ENCODE measurements around the gene MTHFD1. TPM values are rescaled to one million over a fixed set of nuclear protein-coding genes. Genes with fewer than 3 reads are reported as not detected.
A peak's percentile ranks its signal among the peaks of the same experiment; 100 is the strongest.

Gene MTHFD1
- total and polyA plus RNA-seq, 2 experiments from 2014 or later, result 37.8 to 63.6 TPM

DNA sequence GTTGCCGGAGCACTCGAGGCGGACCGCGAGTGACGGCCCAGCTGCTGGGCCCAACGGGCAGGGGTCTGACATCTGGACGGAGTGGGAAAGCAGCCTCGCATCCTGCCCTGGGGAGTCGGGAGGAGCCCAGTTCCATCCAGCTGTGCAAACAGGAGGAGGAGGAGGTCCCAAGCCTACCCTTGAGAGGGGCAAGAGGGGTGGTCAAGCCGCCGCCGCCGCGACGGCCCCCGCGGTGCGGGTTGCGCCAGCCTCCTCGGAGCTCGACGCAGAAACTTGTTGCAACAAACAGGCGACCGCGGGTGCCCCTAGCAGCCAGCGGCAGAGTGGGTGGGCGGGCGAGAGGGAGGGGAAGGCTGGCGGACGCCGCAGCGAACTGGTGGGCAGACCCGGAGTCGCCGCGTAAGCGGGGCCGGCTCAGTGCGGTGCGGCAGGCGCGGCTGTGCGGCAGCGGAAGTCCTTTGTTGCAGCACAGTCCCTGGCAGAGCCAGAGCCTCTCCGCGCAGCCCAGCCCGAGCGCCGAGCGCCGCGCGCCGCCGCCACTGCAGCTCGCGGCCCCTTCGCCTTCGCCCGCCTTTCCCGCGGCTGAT, 116.2 kb downstream of the MTHFD1 start, which contains the start of gene ZBTB1:
TSS of gene ZBTB1 (plus strand) at position 461 of the 587 bp plus-strand sequence. CDS start 16,735 bp downstream, outside the sequence.
- Histone ChIP-seq H3K4me3 (peak within 1 kb of the TSS; percentile 65), H3K36me3 (no peaks in the 10 kb centered on the region), H3K9me3 (ENCODE audit: low read depth) (no peaks in the 10 kb centered on the region), H3K27ac (peak within 1 kb of the TSS; percentile 98), H3K27me3 (no peaks in the 10 kb centered on the region), H3K4me1 (ENCODE audit: low read depth) (peaks cover 29% of the 10 kb centered on the region)
- DNase-seq (ENCODE audit: low read depth in 1 of 2, low spot score in 1 of 2), result peak; percentile 88 to 93
- TF ChIP-seq, protein P1, sequence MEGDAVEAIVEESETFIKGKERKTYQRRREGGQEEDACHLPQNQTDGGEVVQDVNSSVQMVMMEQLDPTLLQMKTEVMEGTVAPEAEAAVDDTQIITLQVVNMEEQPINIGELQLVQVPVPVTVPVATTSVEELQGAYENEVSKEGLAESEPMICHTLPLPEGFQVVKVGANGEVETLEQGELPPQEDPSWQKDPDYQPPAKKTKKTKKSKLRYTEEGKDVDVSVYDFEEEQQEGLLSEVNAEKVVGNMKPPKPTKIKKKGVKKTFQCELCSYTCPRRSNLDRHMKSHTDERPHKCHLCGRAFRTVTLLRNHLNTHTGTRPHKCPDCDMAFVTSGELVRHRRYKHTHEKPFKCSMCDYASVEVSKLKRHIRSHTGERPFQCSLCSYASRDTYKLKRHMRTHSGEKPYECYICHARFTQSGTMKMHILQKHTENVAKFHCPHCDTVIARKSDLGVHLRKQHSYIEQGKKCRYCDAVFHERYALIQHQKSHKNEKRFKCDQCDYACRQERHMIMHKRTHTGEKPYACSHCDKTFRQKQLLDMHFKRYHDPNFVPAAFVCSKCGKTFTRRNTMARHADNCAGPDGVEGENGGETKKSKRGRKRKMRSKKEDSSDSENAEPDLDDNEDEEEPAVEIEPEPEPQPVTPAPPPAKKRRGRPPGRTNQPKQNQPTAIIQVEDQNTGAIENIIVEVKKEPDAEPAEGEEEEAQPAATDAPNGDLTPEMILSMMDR (IDR thresholded peaks at IDR 0.05; ENCODE audit: low read depth, low read length), result no peak

DNA sequence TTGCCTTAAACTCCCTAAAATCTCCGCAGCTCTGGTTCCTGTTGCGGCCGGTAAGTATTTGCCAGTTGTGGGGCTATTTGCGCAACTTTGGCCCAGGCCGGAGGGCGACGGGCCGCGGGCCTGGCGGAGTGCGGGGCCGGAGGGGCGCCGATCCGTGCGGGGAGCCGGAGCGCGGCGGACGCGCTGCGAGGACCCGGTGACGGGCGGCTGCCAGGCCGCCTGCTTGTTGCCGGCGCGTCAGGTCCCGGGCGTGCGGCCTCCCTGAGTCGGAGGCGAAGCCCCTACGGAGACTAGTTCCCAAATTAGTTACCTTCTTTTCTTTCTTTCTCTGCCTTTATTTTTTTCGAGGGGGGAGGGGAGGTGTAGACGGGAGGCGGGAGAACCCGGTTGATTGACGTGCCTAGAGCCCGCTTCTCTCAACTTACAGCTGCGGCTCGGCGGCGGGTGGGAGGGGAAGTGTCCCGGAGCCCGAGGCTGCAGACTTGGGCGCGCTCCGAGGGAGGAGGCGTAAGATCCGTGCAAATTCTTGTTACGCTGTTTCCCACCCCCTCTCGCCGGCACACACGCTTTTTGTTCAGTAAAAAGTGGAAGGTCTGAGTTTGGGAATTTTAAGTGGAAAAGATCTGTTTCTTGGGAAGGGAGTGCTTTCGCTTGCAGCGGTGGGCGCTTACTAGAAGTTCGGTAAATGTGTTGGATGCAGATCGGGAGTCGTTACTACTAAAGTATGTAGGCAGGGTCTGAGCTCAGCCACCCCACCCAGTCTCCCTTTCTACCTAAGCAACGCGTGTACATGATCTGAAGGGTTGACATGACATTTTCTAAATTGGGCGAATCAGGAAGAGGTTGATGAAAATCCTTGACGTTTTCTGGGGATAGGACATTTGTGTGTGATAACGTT, 117.0 kb downstream of the MTHFD1 start:
- H3K27me3 ChIP-seq, result no peaks in the 10 kb centered on the region
- TF ChIP-seq, protein P1 (IDR thresholded peaks at IDR 0.05; ENCODE audit: low read depth, low read length), result no peak
- H3K4me3 ChIP-seq, result peak overlapping the region; percentile 65
- DNase-seq (ENCODE audit: low read depth in 1 of 2, low spot score in 1 of 2), result peak; percentile 91 to 94
- H3K9me3 ChIP-seq (ENCODE audit: low read depth), result no peaks in the 10 kb centered on the region
- H3K27ac ChIP-seq, result peak overlapping the region; percentile 98
- no peaks in the 10 kb centered on the region for H3K36me3 ChIP-seq
- peaks cover 31% of the 10 kb centered on the region for H3K4me1 ChIP-seq (ENCODE audit: low read depth)

DNA sequence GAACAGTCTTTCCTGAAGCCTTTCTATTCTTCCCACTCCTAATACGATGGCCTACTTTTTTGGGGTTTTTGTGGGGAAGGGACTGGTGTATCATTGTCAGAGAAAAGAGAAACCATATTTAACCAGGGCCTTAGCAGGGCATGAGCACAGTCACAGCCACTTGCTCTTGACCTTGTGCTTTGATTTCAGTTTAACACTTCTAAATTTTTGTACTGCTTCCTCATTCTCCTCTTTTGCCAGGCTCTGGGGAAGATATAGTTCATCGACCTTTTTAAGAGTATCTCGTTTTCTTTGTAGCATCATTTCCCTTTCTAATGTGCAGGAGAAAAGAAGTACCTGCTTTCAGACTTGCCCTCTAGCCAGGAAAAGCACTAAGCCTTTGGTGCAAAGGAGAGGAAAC, 118.6 kb downstream of the MTHFD1 start:
- H3K4me1 ChIP-seq (ENCODE audit: low read depth), result peaks cover 31% of the 10 kb centered on the region
- no peak for DNase-seq (ENCODE audit: low read depth in 1 of 2, low spot score in 1 of 2)
- no peaks in the 10 kb centered on the region for H3K36me3 ChIP-seq
- H3K27me3 ChIP-seq, result no peaks in the 10 kb centered on the region
- no peaks in the 10 kb centered on the region for H3K9me3 ChIP-seq (ENCODE audit: low read depth)
- TF ChIP-seq, protein P1 (IDR thresholded peaks at IDR 0.05; ENCODE audit: low read depth, low read length), result no peak
- H3K27ac ChIP-seq, result no peak overlapping the region
- no peak overlapping the region for H3K4me3 ChIP-seq

DNA sequence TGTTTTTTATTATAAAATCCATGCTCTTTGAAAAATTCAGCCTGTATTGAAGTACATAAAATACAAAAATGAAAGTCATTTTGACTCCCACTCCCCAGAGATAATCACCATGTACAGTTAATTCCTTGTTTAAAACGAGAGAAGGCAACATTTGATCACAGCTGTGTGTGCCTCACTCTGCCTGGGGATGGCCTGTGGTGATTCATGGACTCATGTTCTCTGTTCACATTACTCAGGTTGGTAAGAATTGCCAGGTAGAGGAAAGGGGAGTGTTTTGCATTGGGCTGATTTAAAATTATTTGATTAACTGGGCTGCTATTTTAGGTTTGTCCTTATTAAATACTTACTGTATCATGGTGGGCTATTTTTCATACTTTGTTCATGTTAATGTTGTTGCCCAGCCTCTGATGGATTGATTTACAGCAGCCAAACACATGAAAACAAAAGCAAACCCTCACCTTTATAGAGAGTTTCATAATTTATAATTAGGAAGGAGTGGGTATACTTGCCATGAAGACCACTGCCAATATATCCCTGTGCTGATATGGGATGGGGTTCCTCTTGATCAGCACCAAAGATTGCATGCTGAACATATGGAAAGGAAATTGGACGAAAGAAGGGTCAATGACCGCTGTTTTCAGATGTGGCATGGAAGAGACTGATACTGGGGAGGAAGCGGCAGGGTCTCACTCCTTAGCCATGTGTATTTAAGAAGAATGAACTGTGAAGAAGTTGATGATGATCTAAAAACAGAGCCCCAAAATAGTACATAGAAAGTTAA, 119.4 kb downstream of the MTHFD1 start:
- no peaks in the 10 kb centered on the region for H3K36me3 ChIP-seq
- H3K27me3 ChIP-seq, result no peaks in the 10 kb centered on the region
- no peak overlapping the region for H3K27ac ChIP-seq
- TF ChIP-seq, protein P1 (IDR thresholded peaks at IDR 0.05; ENCODE audit: low read depth, low read length), result no peak
- peak in 1 of 2 donors; percentile 17 for DNase-seq (ENCODE audit: low read depth in 1 of 2, low spot score in 1 of 2)
- no peaks in the 10 kb centered on the region for H3K9me3 ChIP-seq (ENCODE audit: low read depth)
- H3K4me1 ChIP-seq (ENCODE audit: low read depth), result peaks cover 26% of the 10 kb centered on the region
- H3K4me3 ChIP-seq, result no peak overlapping the region

DNA sequence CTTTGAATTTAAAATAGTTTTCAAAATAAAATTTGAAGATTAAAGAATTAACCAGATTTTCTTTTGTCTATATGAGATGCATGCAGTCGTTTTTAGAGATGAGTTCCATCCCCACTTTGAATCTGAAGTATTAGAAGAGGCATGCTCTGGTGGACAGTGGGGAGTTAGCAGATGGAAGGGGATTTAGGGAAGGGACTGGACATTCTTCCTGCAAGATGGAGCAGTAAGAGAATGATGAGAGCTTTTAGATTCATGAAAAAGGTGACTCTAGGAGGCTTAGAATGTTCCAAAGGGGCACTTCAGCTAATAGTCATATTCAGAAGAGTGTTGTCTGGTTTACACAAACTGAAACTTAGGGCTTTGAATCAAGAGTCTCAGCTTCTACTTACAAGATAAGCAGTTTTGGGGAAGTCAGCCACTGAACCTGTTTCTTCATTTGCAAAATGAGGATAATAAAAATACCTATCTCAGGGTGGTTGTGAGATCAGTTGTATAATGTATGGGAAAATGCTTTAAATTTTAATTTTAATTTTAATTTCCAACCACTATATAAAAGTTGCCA, 120.1 kb downstream of the MTHFD1 start:
- TF ChIP-seq, protein P1 (IDR thresholded peaks at IDR 0.05; ENCODE audit: low read depth, low read length), result no peak
- Histone ChIP-seq H3K4me1 (ENCODE audit: low read depth) (peaks cover 26% of the 10 kb centered on the region), H3K9me3 (ENCODE audit: low read depth) (no peaks in the 10 kb centered on the region), H3K36me3 (no peaks in the 10 kb centered on the region), H3K27ac (no peak overlapping the region), H3K4me3 (no peak overlapping the region), H3K27me3 (no peaks in the 10 kb centered on the region)
- no peak for DNase-seq (ENCODE audit: low read depth in 1 of 2, low spot score in 1 of 2)
